K562 (cell line): ENCODE results near the gene HPCAL1. TPM values are rescaled to one million over a fixed set of nuclear protein-coding genes. Genes with fewer than 3 reads are reported as not detected.

Source experiments
- ATAC-seq: fragments of 200-7000 bp; cut with Tn5 transposase; 3 replicates; pipeline ENCODE4 v1.9.1; 2020; ENCODE audit warnings: moderate library complexity
- BruUV-seq: library from RNA; stranded (reverse); fragments of 400-500 nt; replicated peaks from 2 replicates; lab custom pipeline; 2021; lab: Mats Ljungman, UMichigan
- CTCF ChIA-PET: fragments of 300-600 bp; formaldehyde crosslinking; extraction: SDS; loops from one replicate; lab custom pipeline; 2021; ENCODE audit warnings: low intra/inter-chr PET ratio; lab: Yijun Ruan, JAX
- POLR2A ChIA-PET: fragments of 300-600, 350-650 bp; sonication (Branson Sonifier 250); formaldehyde crosslinking; extraction: SDS; loops from one replicate; lab custom pipeline; 2021; ENCODE audit warnings: antibody characterized with exemption, inconsistent platforms; lab: Yijun Ruan, JAX
- DNase-seq, 4 experiments: peaks; one replicate each; pipeline versions ENCODE4 v3.0.0 to v3.0.0-alpha.2; 2011 to 2018; ENCODE audit warnings: low spot score in 3 of 4, mixed read lengths in 3 of 4; ENCODE audit errors: extremely low read depth in 1 of 4
- FAIRE-seq: peaks from 2 replicates; lab custom pipeline; 2011; peaks lifted over from hg19 to GRCh38; lab: Jason Lieb, UNC
- H2AFZ ChIP-seq: 2 replicates; pipeline ENCODE4 v1.6.0; 2011; ENCODE audit warnings: low read depth, low read length, control low read depth, inconsistent platforms
- H3K27ac ChIP-seq: fragments of 200-600 bp; 3 replicates; pipeline ENCODE4 v1.8.0; 2011; ENCODE audit warnings: low read depth, mild to moderate bottlenecking, control low read depth, inconsistent platforms, low read length, moderate library complexity, mixed read lengths; ENCODE audit errors: extremely low read depth
- H3K27me3 ChIP-seq, 2 experiments: fragments of 300-600 bp in 1 of 2; 2 replicates in 1 of 2; 3 replicates in 1 of 2; pipeline versions ENCODE4 v1.6.0 to v1.8.0; 2011; ENCODE audit warnings: inconsistent platforms in 2 of 2, low read length in 2 of 2, mild to moderate bottlenecking in 1 of 2, mixed read lengths in 1 of 2, moderate library complexity in 1 of 2; ENCODE audit not compliant: control insufficient read depth in 2 of 2, insufficient read depth in 2 of 2
- H3K36me3 ChIP-seq: fragments of 300-600 bp; 3 replicates; pipeline ENCODE4 v1.8.0; 2011; ENCODE audit warnings: mild to moderate bottlenecking, low read length, inconsistent platforms; ENCODE audit not compliant: control insufficient read depth, insufficient read depth
- H3K4me1 ChIP-seq, 2 experiments: fragments of 200-600 bp in 1 of 2; replicated peaks in 1 of 2; 2 replicates in 1 of 2; 3 replicates in 1 of 2; pipeline versions ENCODE4 v1.5.1 to v1.8.0; 2011; ENCODE audit warnings: inconsistent platforms in 2 of 2, low read length in 2 of 2, mild to moderate bottlenecking in 1 of 2, mixed read lengths in 1 of 2, moderate library complexity in 1 of 2; ENCODE audit not compliant: control insufficient read depth in 2 of 2, insufficient read depth in 2 of 2
- H3K4me2 ChIP-seq: 2 replicates; pipeline ENCODE4 v1.6.1; 2011; ENCODE audit warnings: low read length, control low read depth, inconsistent platforms, mixed read lengths; ENCODE audit not compliant: insufficient read depth
- H3K4me3 ChIP-seq: fragments of 200-600 bp; sonication (generic), shearing (Covaris generic); 2 replicates; pipeline ENCODE4 v1.5.1; 2016; ENCODE audit warnings: control low read depth, inconsistent platforms
- H3K79me2 ChIP-seq: fragments of 200-600 bp; 3 replicates; pipeline ENCODE4 v1.8.0; 2011; ENCODE audit warnings: low read length, inconsistent platforms; ENCODE audit not compliant: control insufficient read depth, insufficient read depth
- H3K9ac ChIP-seq, 2 experiments: 2 replicates each; pipeline versions ENCODE4 v1.6.0 to v1.6.1; 2011; ENCODE audit warnings: low read depth in 2 of 2, low read length in 2 of 2, control low read depth in 1 of 2, inconsistent platforms in 1 of 2, mild to moderate bottlenecking in 1 of 2, mixed read lengths in 1 of 2; ENCODE audit not compliant: insufficient read depth in 1 of 2
- H3K9me1 ChIP-seq: one replicate; pipeline ENCODE4 v1.6.0; 2011; ENCODE audit warnings: inconsistent platforms, mild to moderate bottlenecking, low read length, moderate library complexity; ENCODE audit not compliant: control insufficient read depth, insufficient read depth
- H3K9me3 ChIP-seq: replicated peaks from 2 replicates; pipeline ENCODE4 v1.5.1; 2011; ENCODE audit warnings: low read depth, low read length, inconsistent platforms; ENCODE audit not compliant: control insufficient read depth, insufficient read depth
- H4K20me1 ChIP-seq: replicated peaks from 2 replicates; pipeline ENCODE4 v1.6.1; 2011; ENCODE audit warnings: low read length, inconsistent platforms, mixed read lengths; ENCODE audit not compliant: control insufficient read depth, insufficient read depth
- ARID3A ChIP-seq: IDR thresholded peaks from 2 replicates; pipeline ENCODE4 v1.6.1; 2012; ENCODE audit warnings: low read depth, low read length, improper control_type of control experiment, borderline replicate concordance
- EWSR1 ChIP-seq: fragments of 450-650 bp; IDR thresholded peaks from 2 replicates; pipeline ENCODE4 v1.6.1; 2018; ENCODE audit warnings: borderline replicate concordance, mild to moderate bottlenecking, low read depth, moderate library complexity; ENCODE audit not compliant: partially characterized antibody
- FOXJ3 ChIP-seq: sonication (generic); formaldehyde crosslinking; IDR thresholded peaks from 2 replicates; pipeline ENCODE4 v1.4.0; 2020; ENCODE audit warnings: mild to moderate bottlenecking, missing genetic modification reagents
- FOXK1 ChIP-seq: sonication (generic); formaldehyde crosslinking; IDR thresholded peaks from 2 replicates; pipeline ENCODE4 v1.8.0; 2022; ENCODE audit warnings: missing genetic modification reagents, mild to moderate bottlenecking, borderline replicate concordance
- MGA ChIP-seq: fragments of 450-650 bp; IDR thresholded peaks from 2 replicates; pipeline ENCODE4 v1.6.1; 2016; ENCODE audit warnings: mild to moderate bottlenecking, moderate library complexity
- NCOA6 ChIP-seq: fragments of 450-650 bp; IDR thresholded peaks from 2 replicates; pipeline ENCODE4 v1.6.1; 2017; ENCODE audit warnings: mild to moderate bottlenecking
- SUPT5H ChIP-seq: fragments of 450-650 bp; IDR thresholded peaks from 2 replicates; pipeline ENCODE4 v1.6.1; 2016
- TARDBP ChIP-seq: fragments of 450-650 bp; IDR thresholded peaks from 2 replicates; pipeline ENCODE4 v1.6.1; 2016
- TCF3 ChIP-seq: sonication (generic); formaldehyde crosslinking; IDR thresholded peaks from 2 replicates; pipeline ENCODE4 v1.4.0; 2020; ENCODE audit warnings: mild to moderate bottlenecking, missing genetic modification reagents
- ZNF780A ChIP-seq: fragments of 250-450 bp; sonication (Bioruptor Pico); IDR thresholded peaks from 2 replicates; pipeline ENCODE4 v1.5.0; 2021; ENCODE audit warnings: mild to moderate bottlenecking
- WGBS: fragments of 100-300 bp; shearing (Covaris generic); methylation state at CpG from one replicate; pipeline ENCODE4 v1.1.6; 2016; ENCODE audit warnings: low coverage, mixed read lengths; ENCODE audit not compliant: insufficient coverage; ENCODE audit errors: missing lambda C conversion rate; 5-methylcytosine and 5-hydroxymethylcytosine counted together
- in situ Hi-C: fragments of 300-500 bp; cut with MboI; formaldehyde crosslinking; loops from 4 replicates; pipeline ENCODE4 v1.15.0; 2018; ENCODE audit warnings: inconsistent platforms, mixed read lengths
- intact Hi-C: fragments of 100-400 bp; cut with micrococcal nuclease; formaldehyde crosslinking; loops from 2 replicates; pipeline ENCODE4 v1.14.2; 2022
- polyA plus RNA-seq, 8 experiments: library from polyadenylated mRNA; depleted of rRNA in 4 of 8; stranded (reverse) in 5 of 8; unstranded in 3 of 8; fragments of >200 nt; fragmentation: Nextera tagmentation in 2 of 8; fragmentation: Illumina TruSeq in 1 of 8; extraction: Ambion mirVana in 2 of 8; extraction: Trizol in 1 of 8; gene quantifications; 2 replicates each; pipeline versions ENCODE4 v1.2.1 to v1.2.3, GENCODE V29; 2011 to 2014; ENCODE audit warnings: inconsistent platforms in 1 of 8, missing spikeins in 1 of 8
- total RNA-seq, 7 experiments: library from RNA; depleted of rRNA in 6 of 7; stranded (reverse); fragments of >200 nt in 6 of 7; fragmentation: Illumina TruSeq in 2 of 7; extraction: Trizol in 2 of 7; gene quantifications; 2 replicates each; pipeline versions ENCODE4 v1.2.1 to v1.2.3, GENCODE V29; 2011 to 2021; ENCODE audit warnings: low replicate concordance in 1 of 7
- TF ChIP-seq, protein P1 (sequence below): fragments of 250-450 bp; sonication (Bioruptor Pico); IDR thresholded peaks from 2 replicates; pipeline ENCODE4 v1.9.0; 2021; ENCODE audit warnings: mild to moderate bottlenecking

Gene HPCAL1
- total and polyA plus RNA-seq, 9 of the 15 experiments (the other 6 are each of a cell fraction or from before 2014, with no cell fraction given): 2.7 to 65.5 (median 23.9) TPM

GRCh38 chr2:10393640-10393982 lies 90.9 kb downstream of the HPCAL1 start:
- Histone ChIP-seq H3K4me2 (peak overlapping the region; percentile 33; the same call in 1 of the 2 replicates), H3K9me1 (peaks cover 3% of the 10 kb centered on the region), H3K4me3 (no peak overlapping the region), H3K79me2 (peaks cover 55% of the 10 kb centered on the region), H3K36me3 (peaks cover 3% of the 10 kb centered on the region; the same call in 1 of the 3 replicates), H3K9me3 (no peaks in the 10 kb centered on the region), H3K9ac (peak overlapping the region in 1 of 2 experiments; percentile 70; a peak in 1 of 4 replicates), H3K27ac (no peak overlapping the region), H4K20me1 (peaks cover 39% of the 10 kb centered on the region), H3K4me1 (peaks cover 22 to 33% of the 10 kb centered on the region in 2 experiments), H3K27me3 (no peaks in the 10 kb centered on the region), H2AFZ (no peak overlapping the region)
- ChIA-PET POLR2A (interaction anchor here (0.6 to 2.6 kb wide), 8 partner anchors 9 to 1504 kb away, joined by 3 to 8 read pairs (median 4); partner anchors contain the start of gene ODC1), CTCF (no interaction called here)
- ATAC-seq (no peak), FAIRE-seq (no peak), DNase-seq (no peak)
- intact Hi-C loops: no loop called here
- BruUV-seq: no TSS peak
- in situ Hi-C loops: no loop called here
- 87% methylated on average over 4 of the region's 4 CpGs for WGBS
- TF ChIP-seq, protein P1, sequence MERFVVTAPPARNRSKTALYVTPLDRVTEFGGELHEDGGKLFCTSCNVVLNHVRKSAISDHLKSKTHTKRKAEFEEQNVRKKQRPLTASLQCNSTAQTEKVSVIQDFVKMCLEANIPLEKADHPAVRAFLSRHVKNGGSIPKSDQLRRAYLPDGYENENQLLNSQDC (CRISPR knock-in tag): no peak
- TF ChIP-seq FOXK1 (CRISPR knock-in tag) (no peak), SUPT5H (no peak), FOXJ3 (CRISPR knock-in tag) (no peak), ARID3A (no peak), TCF3 (CRISPR knock-in tag) (no peak), EWSR1 (no peak), TARDBP (no peak), NCOA6 (no peak), MGA (no peak), ZNF780A (CRISPR knock-in tag) (no peak)
